A549 (cell line): ENCODE measurements around the gene TPSAB1.

Experiments
- HOXB13 ChIP-seq: fragments of 250-450 bp; sonication (Bioruptor Pico); IDR thresholded peaks from 2 replicates; pipeline ENCODE4 v1.5.0; 2020; ENCODE audit warnings: low read depth, mild to moderate bottlenecking, moderate library complexity
- POLR2A ChIP-seq: IDR thresholded peaks from 2 replicates; pipeline ENCODE4 v1.6.1; 2012; ENCODE audit warnings: mild to moderate bottlenecking, low read length
- RCOR1 ChIP-seq: fragments of 150-350 bp; IDR thresholded peaks from 2 replicates; pipeline ENCODE4 v1.6.1; 2014; ENCODE audit warnings: antibody characterized with exemption, low read length, low read depth
- ZNF302 ChIP-seq: fragments of 250-450 bp; sonication (Bioruptor Pico); IDR thresholded peaks from 2 replicates; pipeline ENCODE4 v1.9.0; 2021; ENCODE audit warnings: inconsistent platforms, mild to moderate bottlenecking, moderate library complexity
- TF ChIP-seq, protein P1 (sequence below): fragments of >200 bp; sonication (Bioruptor Twin); formaldehyde crosslinking; IDR thresholded peaks from 3 replicates; pipeline ENCODE4 v1.5.1; 2016
- TF ChIP-seq, protein P2 (sequence below): IDR thresholded peaks from 2 replicates; pipeline ENCODE4 v1.6.1; 2012

DNA sequence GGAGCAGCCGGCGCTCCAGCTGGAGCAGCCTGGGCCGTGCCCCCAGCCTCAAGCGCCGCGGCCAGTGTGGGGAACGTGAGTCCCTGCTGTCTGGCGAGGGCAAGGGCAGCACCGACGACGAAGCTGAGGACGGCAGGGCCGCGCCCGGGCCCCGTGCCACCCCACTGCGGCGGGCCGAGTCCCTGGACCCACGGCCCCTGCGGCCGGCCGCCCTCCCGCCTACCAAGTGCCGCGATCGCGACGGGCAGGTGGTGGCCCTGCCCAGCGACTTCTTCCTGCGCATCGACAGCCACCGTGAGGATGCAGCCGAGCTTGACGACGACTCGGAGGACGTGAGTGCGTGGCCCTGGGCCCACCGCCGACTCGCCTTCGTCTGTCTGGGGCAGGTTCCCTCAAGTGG lies 31.4 kb upstream of the TPSAB1 start:
- TF ChIP-seq POLR2A: no peak
- TF ChIP-seq, protein P1, sequence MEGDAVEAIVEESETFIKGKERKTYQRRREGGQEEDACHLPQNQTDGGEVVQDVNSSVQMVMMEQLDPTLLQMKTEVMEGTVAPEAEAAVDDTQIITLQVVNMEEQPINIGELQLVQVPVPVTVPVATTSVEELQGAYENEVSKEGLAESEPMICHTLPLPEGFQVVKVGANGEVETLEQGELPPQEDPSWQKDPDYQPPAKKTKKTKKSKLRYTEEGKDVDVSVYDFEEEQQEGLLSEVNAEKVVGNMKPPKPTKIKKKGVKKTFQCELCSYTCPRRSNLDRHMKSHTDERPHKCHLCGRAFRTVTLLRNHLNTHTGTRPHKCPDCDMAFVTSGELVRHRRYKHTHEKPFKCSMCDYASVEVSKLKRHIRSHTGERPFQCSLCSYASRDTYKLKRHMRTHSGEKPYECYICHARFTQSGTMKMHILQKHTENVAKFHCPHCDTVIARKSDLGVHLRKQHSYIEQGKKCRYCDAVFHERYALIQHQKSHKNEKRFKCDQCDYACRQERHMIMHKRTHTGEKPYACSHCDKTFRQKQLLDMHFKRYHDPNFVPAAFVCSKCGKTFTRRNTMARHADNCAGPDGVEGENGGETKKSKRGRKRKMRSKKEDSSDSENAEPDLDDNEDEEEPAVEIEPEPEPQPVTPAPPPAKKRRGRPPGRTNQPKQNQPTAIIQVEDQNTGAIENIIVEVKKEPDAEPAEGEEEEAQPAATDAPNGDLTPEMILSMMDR: no peak
- TF ChIP-seq ZNF302 (CRISPR knock-in tag): no peak
- no peak for TF ChIP-seq HOXB13 (CRISPR knock-in tag)
- TF ChIP-seq RCOR1: no peak
- TF ChIP-seq, protein P2, sequence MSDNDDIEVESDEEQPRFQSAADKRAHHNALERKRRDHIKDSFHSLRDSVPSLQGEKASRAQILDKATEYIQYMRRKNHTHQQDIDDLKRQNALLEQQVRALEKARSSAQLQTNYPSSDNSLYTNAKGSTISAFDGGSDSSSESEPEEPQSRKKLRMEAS: no peak
